K562 (cell line): ENCODE data around the gene FERD3L.

ENCODE experiments used
- BCL6 ChIP-seq: fragments of 250-450 bp; sonication (Bioruptor Pico); IDR thresholded peaks from 2 replicates; pipeline ENCODE4 v1.4.0; 2020
- HMGXB4 ChIP-seq: sonication (generic); formaldehyde crosslinking; IDR thresholded peaks from 2 replicates; pipeline ENCODE4 v1.8.1; 2023; ENCODE audit warnings: mild to moderate bottlenecking, missing genetic modification reagents
- PCBP2 ChIP-seq: fragments of 200-400 bp; formaldehyde crosslinking; IDR thresholded peaks from 2 replicates; pipeline ENCODE4 v1.6.1; 2018; ENCODE audit warnings: low read length, low read depth, mild to moderate bottlenecking, moderate library complexity; ENCODE audit not compliant: poor library complexity, severe bottlenecking
- RFX5 ChIP-seq: IDR thresholded peaks from 2 replicates; pipeline ENCODE4 v1.6.1; 2011; ENCODE audit warnings: low read depth, mild to moderate bottlenecking, improper control_type of control experiment, low read length
- SRF ChIP-seq, 2 experiments: fragments of 250-450, 450-650 bp in 1 of 2; sonication (Bioruptor Pico) in 1 of 2; sonication (generic) in 1 of 2; formaldehyde crosslinking; IDR thresholded peaks; 2 replicates each; pipeline versions ENCODE4 v1.5.0 to v1.5.1; 2020 to 2022; ENCODE audit warnings: mild to moderate bottlenecking in 1 of 2, missing genetic modification reagents in 1 of 2
- ZNF133 ChIP-seq: fragments of 250-450 bp; sonication (Bioruptor Pico); IDR thresholded peaks from 2 replicates; pipeline ENCODE4 v1.4.0; 2020; ENCODE audit warnings: mild to moderate bottlenecking
- ZNF197 ChIP-seq: fragments of 200-800 bp; sonication (Bioruptor generic); IDR thresholded peaks from 2 replicates; pipeline ENCODE4 v1.6.1; 2016; ENCODE audit warnings: low read depth, missing genetic modification characterization, missing compliant biosample characterization
- ZNF707 ChIP-seq: fragments of 250-450 bp; sonication (Bioruptor Pico); conservative IDR thresholded peaks from 2 replicates; pipeline ENCODE4 v1.8.0; 2022; ENCODE audit warnings: inconsistent platforms, mild to moderate bottlenecking, moderate library complexity
- TF ChIP-seq, protein P1 (sequence below), 3 experiments: IDR thresholded peaks in 2 of 3; conservative IDR thresholded peaks in 1 of 3; 2 replicates each; pipeline ENCODE4 v1.5.1; 2011 to 2012; ENCODE audit warnings: low read length in 3 of 3, mild to moderate bottlenecking in 3 of 3, control low read depth in 2 of 3, improper control_type of control experiment in 1 of 3, inconsistent platforms in 1 of 3, low read depth in 1 of 3, mixed read lengths in 1 of 3, moderate library complexity in 1 of 3; ENCODE audit not compliant: insufficient read depth in 2 of 3
- TF ChIP-seq, protein P2 (sequence below): IDR thresholded peaks from 3 replicates; pipeline ENCODE4 v1.6.1; 2011; ENCODE audit warnings: borderline replicate concordance, mild to moderate bottlenecking, moderate library complexity; ENCODE audit not compliant: insufficient read length; ENCODE audit errors: extremely low read depth

DNA sequence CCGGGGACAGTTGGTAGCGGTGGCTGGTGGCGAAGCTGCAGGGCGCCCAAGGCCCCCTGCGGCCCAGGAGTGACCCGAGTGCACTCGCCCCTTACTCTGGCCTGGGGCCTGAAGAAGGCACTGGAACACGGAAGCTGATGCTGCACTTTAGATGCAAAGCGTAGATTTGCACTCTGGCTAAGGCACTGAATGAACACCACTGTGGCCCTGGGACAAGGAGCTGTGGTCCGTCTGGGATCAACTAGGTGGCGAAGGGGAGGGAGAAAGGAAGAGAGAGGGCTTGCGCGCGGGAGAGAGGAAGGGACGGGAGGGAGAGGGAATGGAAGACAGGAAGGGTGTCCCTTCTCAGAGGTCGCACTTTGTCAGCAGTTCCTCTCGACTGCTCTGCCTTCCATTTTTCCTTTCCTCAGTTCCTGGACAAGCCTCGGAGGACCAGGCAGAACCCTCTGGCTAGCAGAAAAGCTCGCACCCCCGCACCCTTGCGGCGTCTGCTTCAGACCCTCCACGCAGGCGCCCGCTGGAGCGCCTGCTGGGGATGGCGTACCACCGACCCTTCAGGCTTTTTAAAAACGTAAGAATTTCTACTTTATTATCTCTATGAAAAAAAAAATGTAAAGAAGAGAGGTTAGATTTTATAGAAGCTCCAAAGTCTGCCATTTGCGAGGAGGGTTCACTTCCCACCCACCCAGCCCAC lies 1.2 kb downstream of the FERD3L start:
- no peak for TF ChIP-seq ZNF133
- no peak for TF ChIP-seq ZNF707 (CRISPR knock-in tag)
- TF ChIP-seq RFX5, result no peak
- TF ChIP-seq, protein P1, sequence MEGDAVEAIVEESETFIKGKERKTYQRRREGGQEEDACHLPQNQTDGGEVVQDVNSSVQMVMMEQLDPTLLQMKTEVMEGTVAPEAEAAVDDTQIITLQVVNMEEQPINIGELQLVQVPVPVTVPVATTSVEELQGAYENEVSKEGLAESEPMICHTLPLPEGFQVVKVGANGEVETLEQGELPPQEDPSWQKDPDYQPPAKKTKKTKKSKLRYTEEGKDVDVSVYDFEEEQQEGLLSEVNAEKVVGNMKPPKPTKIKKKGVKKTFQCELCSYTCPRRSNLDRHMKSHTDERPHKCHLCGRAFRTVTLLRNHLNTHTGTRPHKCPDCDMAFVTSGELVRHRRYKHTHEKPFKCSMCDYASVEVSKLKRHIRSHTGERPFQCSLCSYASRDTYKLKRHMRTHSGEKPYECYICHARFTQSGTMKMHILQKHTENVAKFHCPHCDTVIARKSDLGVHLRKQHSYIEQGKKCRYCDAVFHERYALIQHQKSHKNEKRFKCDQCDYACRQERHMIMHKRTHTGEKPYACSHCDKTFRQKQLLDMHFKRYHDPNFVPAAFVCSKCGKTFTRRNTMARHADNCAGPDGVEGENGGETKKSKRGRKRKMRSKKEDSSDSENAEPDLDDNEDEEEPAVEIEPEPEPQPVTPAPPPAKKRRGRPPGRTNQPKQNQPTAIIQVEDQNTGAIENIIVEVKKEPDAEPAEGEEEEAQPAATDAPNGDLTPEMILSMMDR (IDR thresholded peaks at IDR 0.05 in 2 of 3, conservative IDR thresholded peaks at IDR 0.05 in 1 of 3; ENCODE audit: insufficient read depth in 2 of 3, low read depth in 1 of 3, low read length in 3 of 3), result no peak
- no peak for TF ChIP-seq ZNF197 (CRISPR knock-in tag)
- TF ChIP-seq BCL6 (CRISPR knock-in tag), result no peak
- no peak for TF ChIP-seq HMGXB4 (CRISPR knock-in tag)
- TF ChIP-seq, protein P2, sequence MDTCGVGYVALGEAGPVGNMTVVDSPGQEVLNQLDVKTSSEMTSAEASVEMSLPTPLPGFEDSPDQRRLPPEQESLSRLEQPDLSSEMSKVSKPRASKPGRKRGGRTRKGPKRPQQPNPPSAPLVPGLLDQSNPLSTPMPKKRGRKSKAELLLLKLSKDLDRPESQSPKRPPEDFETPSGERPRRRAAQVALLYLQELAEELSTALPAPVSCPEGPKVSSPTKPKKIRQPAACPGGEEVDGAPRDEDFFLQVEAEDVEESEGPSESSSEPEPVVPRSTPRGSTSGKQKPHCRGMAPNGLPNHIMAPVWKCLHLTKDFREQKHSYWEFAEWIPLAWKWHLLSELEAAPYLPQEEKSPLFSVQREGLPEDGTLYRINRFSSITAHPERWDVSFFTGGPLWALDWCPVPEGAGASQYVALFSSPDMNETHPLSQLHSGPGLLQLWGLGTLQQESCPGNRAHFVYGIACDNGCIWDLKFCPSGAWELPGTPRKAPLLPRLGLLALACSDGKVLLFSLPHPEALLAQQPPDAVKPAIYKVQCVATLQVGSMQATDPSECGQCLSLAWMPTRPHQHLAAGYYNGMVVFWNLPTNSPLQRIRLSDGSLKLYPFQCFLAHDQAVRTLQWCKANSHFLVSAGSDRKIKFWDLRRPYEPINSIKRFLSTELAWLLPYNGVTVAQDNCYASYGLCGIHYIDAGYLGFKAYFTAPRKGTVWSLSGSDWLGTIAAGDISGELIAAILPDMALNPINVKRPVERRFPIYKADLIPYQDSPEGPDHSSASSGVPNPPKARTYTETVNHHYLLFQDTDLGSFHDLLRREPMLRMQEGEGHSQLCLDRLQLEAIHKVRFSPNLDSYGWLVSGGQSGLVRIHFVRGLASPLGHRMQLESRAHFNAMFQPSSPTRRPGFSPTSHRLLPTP, result no peak
- TF ChIP-seq PCBP2, result no peak
- TF ChIP-seq SRF (CRISPR knock-in tag; IDR thresholded peaks at IDR 0.05), result no peak
